Left forelimb (tissue), 1 donor: ENCODE measurements around the gene PRELP.

ENCODE experiments used
- DNase-seq: peaks from one replicate; pipeline ENCODE4 v3.0.0-alpha.2; 2018; ENCODE audit warnings: low spot score

PRELP gene

GRCh38 chr1:203525685-203526084 lies 50.1 kb downstream of the PRELP start:
- DNase-seq = no peak

- no peak for DNase-seq
Measured at GRCh38 chr1:203526130-203526529, 50.5 kb downstream of the PRELP start.

GRCh38 chr1:203526572-203526971 lies 51.0 kb downstream of the PRELP start:
- DNase-seq = no peak

- no peak for DNase-seq
Measured at GRCh38 chr1:203527013-203527412, 51.4 kb downstream of the PRELP start.

- DNase-seq = no peak
Measured at GRCh38 chr1:203528063-203528462, 52.5 kb downstream of the PRELP start.

- DNase-seq = no peak
Measured at GRCh38 chr1:203528976-203529835, 53.6 kb downstream of the PRELP start.

GRCh38 chr1:203531063-203531462 lies 55.5 kb downstream of the PRELP start:
- no peak for DNase-seq

GRCh38 chr1:203534012-203534411 lies 58.4 kb downstream of the PRELP start:
- no peak for DNase-seq

- no peak for DNase-seq
Measured at GRCh38 chr1:203534526-203534925, 58.9 kb downstream of the PRELP start.

- DNase-seq = no peak
Measured at GRCh38 chr1:203536575-203536974, 61.0 kb downstream of the PRELP start.

- DNase-seq = no peak
Measured at GRCh38 chr1:203536980-203537455, 61.4 kb downstream of the PRELP start.

GRCh38 chr1:203537806-203538464 lies 62.3 kb downstream of the PRELP start:
- DNase-seq = no peak

GRCh38 chr1:203538726-203539125 lies 63.1 kb downstream of the PRELP start:
- DNase-seq = no peak

- DNase-seq = no peak
Measured at GRCh38 chr1:203539831-203540546, 64.4 kb downstream of the PRELP start.
